Tibial nerve (tissue), 4 donors: Measurements from ENCODE around the gene ERICH6.

Source experiments
- EP300 ChIP-seq, 2 donors: sonication (generic); formaldehyde crosslinking; IDR thresholded peaks; one replicate each; pipeline ENCODE4 v1.6.1; 2017; ENCODE audit warnings: antibody characterized with exemption in 2 of 2, mild to moderate bottlenecking in 1 of 2
- POLR2A ChIP-seq, 2 donors: fragments of 450-650 bp; IDR thresholded peaks; one replicate each; pipeline ENCODE4 v1.6.1; 2017; ENCODE audit warnings: antibody characterized with exemption in 2 of 2, mild to moderate bottlenecking in 2 of 2, moderate library complexity in 2 of 2
- TF ChIP-seq, protein P1 (sequence below), 5 experiments: fragments of 200-600 bp in 3 of 5; fragments of 450-650 bp in 2 of 5; sonication (generic) in 3 of 5; IDR thresholded peaks; one replicate each; pipeline ENCODE4 v1.5.1; 2016 to 2019; ENCODE audit warnings: antibody characterized with exemption in 5 of 5, mild to moderate bottlenecking in 3 of 5, moderate library complexity in 2 of 5

DNA sequence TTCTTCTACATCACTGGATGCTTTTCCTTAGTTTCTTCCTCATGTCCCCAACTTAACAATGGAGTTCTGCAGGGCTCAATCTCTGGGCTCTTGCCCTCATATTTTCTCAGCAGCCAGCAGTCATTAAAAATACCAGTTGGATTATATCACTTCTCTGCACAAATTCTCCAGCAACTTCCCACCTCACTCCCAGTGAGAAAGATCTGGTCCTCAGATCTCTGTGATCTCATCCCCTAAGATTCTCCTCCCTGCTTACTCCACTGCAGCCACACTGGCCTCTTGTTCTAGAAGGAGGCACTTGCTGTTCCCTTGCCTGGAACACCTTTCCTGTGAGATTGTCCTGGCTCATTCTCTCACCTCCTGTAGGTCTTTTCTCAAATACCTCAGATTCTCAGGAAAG is 6.1 kb downstream of the ERICH6 start:
- TF ChIP-seq, protein P1, sequence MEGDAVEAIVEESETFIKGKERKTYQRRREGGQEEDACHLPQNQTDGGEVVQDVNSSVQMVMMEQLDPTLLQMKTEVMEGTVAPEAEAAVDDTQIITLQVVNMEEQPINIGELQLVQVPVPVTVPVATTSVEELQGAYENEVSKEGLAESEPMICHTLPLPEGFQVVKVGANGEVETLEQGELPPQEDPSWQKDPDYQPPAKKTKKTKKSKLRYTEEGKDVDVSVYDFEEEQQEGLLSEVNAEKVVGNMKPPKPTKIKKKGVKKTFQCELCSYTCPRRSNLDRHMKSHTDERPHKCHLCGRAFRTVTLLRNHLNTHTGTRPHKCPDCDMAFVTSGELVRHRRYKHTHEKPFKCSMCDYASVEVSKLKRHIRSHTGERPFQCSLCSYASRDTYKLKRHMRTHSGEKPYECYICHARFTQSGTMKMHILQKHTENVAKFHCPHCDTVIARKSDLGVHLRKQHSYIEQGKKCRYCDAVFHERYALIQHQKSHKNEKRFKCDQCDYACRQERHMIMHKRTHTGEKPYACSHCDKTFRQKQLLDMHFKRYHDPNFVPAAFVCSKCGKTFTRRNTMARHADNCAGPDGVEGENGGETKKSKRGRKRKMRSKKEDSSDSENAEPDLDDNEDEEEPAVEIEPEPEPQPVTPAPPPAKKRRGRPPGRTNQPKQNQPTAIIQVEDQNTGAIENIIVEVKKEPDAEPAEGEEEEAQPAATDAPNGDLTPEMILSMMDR (IDR thresholded peaks at IDR 0.05) = no peak
- TF ChIP-seq POLR2A (IDR thresholded peaks at IDR 0.05) = no peak
- no peak for TF ChIP-seq EP300 (IDR thresholded peaks at IDR 0.05)
